GM12873 (cell line): Measurements from ENCODE around the gene PIGL.
A peak's percentile ranks its signal among the peaks of the same experiment; 100 is the strongest.

Experiments used
- CTCF ChIP-seq: IDR thresholded peaks from 2 replicates; pipeline ENCODE4 v1.5.1; 2012; ENCODE audit warnings: low read depth, mild to moderate bottlenecking, moderate library complexity, low read length, control low read depth; ENCODE audit not compliant: insufficient read depth; ENCODE audit errors: missing control alignments

Gene PIGL

GRCh38 chr17:16215273-16215964 is 1.6 kb upstream of the PIGL start, which contains the start of gene NCOR1:
TSS of gene NCOR1 (minus strand) at chr17:16215534. CDS start at chr17:16194569, 20,965 bp downstream.
- peak; percentile 34 for TF ChIP-seq CTCF

DNA sequence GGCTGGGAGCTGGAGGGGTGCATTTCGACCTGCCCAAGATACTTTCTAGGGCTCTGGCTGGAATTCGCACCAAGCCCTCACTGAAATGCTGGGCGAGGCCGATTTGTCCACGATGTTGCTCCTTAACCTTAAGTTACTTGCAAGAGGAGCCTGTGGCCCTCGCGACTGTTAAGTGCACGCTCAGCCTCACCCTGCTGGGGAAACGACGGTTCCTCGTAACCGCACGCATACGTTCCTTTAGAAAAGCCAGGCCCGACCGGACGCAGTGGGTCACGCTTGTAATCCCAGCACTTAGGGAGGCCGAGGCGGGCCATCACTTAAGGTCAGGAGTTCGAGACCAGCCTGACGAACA is 1.1 kb upstream of the PIGL start:
- no peak for TF ChIP-seq CTCF

DNA sequence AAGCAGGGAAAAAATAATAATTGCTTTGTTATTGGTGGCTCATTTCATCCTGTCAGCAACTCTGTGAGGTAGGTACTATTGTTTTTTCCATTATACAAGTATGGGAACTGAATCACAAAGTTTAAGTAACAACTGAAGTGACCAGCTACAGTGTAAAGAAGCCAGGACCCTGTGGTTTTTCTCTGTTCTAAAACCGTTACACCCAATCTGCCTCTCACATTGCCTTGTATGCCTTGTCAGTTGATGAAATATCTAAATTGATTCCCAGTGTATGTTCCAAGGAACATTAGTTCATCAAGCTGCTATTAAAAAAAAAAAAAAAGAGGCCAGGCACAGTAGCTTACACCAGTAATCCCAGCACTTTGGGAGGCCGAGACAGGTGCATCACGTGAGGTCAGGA is 5.4 kb downstream of the PIGL start:
- no peak for TF ChIP-seq CTCF

DNA sequence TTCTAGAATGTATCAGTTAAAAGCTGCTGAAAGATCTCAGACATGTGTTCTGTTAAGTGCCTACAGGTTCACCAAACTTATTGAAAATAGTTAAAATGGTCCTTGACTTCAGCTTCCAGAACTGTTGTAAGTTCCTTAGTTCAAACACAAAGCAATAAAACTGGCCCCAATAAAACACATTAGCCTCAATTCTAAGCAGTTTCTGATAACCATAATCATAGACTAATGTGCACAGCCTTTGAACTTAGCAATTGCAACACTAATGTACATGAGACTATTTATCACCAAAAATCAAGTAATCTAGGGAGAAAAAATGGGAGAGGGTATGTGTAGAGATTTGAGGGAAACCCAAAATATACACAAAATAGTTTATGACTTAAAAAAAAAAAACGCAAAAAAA is 15.4 kb downstream of the PIGL start:
- no peak for TF ChIP-seq CTCF

DNA sequence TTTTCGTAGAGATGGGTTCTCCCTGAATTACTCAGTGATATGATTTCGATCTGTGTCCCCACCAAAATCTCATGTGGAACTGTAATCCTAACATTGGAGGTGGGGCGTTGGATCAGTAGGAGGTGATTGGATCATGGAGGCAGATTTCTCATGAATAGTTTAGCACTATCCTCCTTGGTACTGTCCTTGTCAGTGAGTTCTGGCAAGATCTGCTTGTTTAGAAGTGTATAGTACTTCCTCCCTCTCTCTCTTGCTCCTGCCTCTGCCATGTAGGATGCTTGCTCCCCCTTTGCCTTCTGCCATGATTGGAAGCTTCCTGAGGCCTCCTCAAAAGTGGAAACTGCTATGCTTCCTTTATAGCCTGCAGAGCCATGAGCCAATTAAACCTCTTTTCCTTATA is 22.9 kb downstream of the PIGL start:
- TF ChIP-seq CTCF: no peak

DNA sequence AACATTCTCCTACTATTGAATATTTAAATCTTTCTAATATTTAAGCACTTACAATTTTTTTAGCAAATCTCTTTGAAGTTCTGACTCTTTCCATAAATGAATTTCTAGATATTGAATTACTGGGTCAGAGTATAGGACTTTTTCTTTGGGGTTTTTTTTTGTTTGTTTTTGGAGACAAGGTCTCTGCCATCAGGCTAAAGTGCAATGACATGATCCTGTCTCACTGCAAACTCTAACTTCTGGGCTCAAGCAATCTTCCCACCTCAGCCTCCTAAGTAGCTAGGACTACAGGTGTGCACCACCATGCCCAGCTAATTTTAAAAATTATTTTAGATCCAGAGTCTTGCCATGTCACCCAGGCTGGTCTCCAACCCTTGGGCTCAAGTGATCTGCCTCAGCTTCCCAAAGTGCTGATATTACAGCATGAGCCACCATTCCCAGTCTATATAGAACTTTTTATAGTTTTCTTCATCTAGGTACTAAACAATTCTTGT is 24.9 kb downstream of the PIGL start:
- no peak for TF ChIP-seq CTCF

DNA sequence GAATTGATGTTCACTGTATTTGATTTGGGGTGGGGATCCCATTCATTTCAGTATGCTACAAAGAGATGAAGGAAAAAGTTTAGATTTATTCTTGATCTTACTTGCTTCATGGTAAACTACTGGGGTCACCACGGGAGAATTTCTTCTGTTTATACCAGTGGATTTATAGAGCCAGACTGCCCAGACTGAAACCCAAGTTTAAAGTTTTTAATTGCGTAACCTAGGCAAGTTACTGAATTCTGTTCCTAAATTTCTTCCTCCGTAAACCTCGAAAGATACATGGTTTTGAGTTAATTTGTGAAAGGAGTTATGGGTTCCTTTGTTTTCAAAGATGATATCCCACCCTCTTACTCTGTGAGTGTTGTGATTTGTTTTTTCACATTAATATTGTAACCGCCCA is 26.4 kb downstream of the PIGL start:
- no peak for TF ChIP-seq CTCF
